ENCODE results near the gene SIN3B. TPM values are rescaled to one million over a fixed set of nuclear protein-coding genes. Genes with fewer than 3 reads are reported as not detected.

SIN3B gene
- total and polyA plus RNA-seq, 9 of the 15 experiments (the other 6 are each of a cell fraction or from before 2014, with no cell fraction given), result 0.51 to 34.2 (median 14.3) TPM

DNA sequence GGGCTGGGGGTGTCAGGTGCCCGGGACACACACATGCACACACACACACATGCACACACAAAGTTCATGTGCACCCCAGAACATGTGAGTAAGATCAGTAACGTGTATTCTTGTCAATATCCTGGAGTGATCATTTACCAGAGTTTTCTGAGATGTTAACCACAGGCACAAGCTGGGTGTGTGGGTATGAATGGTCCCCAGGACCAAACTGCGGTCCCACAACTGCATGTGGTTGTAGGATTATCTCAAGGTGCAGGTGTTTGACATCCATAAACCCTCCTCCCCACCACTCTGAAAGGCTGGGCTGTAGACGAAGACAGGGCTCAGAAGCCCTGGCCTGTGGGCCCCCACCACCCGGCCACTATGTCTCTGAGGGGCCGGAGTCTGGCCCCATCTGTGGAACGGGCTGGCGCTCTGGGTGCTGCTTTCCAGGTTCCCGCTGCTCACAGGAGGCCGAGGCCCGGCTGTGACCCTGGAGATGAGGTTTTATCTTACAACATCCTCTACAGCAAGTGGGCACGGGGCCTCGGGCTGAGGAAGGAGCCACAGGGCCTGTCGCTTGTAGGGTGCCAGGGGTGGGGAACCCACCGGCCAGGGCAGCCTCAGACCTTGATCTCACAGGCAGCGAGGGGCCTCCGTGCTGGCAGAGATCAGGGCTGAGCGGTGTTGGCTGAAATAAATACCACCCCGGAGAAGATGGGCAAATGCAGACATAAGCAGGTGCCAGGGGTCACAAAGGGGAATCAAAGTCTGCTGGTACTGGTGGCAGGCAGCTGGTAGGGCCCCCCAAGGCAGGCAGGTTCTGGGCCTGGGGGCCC is 63.9 kb downstream of the SIN3B start (continued):
- no peak for TF ChIP-seq FOXJ2 (tag; IDR thresholded peaks at IDR 0.05)
- no peak for TF ChIP-seq NFIC (IDR thresholded peaks at IDR 0.05)
- TF ChIP-seq ETV5 (CRISPR knock-in tag; IDR thresholded peaks at IDR 0.05; ENCODE audit: low read depth), result no peak
- TF ChIP-seq ZNF696 (CRISPR knock-in tag; conservative IDR thresholded peaks at IDR 0.05), result no peak
- TF ChIP-seq, protein P1, sequence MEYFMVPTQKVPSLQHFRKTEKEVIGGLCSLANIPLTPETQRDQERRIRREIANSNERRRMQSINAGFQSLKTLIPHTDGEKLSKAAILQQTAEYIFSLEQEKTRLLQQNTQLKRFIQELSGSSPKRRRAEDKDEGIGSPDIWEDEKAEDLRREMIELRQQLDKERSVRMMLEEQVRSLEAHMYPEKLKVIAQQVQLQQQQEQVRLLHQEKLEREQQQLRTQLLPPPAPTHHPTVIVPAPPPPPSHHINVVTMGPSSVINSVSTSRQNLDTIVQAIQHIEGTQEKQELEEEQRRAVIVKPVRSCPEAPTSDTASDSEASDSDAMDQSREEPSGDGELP (CRISPR knock-in tag; IDR thresholded peaks at IDR 0.05; ENCODE audit: borderline replicate concordance), result no peak
- no peak for TF ChIP-seq ARHGAP35 (IDR thresholded peaks at IDR 0.05; ENCODE audit: partially characterized antibody)
- TF ChIP-seq, protein P2, sequence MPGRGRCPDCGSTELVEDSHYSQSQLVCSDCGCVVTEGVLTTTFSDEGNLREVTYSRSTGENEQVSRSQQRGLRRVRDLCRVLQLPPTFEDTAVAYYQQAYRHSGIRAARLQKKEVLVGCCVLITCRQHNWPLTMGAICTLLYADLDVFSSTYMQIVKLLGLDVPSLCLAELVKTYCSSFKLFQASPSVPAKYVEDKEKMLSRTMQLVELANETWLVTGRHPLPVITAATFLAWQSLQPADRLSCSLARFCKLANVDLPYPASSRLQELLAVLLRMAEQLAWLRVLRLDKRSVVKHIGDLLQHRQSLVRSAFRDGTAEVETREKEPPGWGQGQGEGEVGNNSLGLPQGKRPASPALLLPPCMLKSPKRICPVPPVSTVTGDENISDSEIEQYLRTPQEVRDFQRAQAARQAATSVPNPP (IDR thresholded peaks at IDR 0.05; ENCODE audit: borderline replicate concordance, insufficient read depth, insufficient read length), result no peak
- no peak for TF ChIP-seq PBX2 (CRISPR knock-in tag; IDR thresholded peaks at IDR 0.05; ENCODE audit: low read depth)
- no peak for TF ChIP-seq PBX2 (tag; conservative IDR thresholded peaks at IDR 0.05; ENCODE audit: low read depth)
- TF ChIP-seq, protein P3, sequence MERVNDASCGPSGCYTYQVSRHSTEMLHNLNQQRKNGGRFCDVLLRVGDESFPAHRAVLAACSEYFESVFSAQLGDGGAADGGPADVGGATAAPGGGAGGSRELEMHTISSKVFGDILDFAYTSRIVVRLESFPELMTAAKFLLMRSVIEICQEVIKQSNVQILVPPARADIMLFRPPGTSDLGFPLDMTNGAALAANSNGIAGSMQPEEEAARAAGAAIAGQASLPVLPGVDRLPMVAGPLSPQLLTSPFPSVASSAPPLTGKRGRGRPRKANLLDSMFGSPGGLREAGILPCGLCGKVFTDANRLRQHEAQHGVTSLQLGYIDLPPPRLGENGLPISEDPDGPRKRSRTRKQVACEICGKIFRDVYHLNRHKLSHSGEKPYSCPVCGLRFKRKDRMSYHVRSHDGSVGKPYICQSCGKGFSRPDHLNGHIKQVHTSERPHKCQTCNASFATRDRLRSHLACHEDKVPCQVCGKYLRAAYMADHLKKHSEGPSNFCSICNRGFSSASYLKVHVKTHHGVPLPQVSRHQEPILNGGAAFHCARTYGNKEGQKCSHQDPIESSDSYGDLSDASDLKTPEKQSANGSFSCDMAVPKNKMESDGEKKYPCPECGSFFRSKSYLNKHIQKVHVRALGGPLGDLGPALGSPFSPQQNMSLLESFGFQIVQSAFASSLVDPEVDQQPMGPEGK (CRISPR knock-in tag; IDR thresholded peaks at IDR 0.05; ENCODE audit: borderline replicate concordance), result no peak
- no peak for TF ChIP-seq CSDE1 (IDR thresholded peaks at IDR 0.05)
- TF ChIP-seq, protein P4, sequence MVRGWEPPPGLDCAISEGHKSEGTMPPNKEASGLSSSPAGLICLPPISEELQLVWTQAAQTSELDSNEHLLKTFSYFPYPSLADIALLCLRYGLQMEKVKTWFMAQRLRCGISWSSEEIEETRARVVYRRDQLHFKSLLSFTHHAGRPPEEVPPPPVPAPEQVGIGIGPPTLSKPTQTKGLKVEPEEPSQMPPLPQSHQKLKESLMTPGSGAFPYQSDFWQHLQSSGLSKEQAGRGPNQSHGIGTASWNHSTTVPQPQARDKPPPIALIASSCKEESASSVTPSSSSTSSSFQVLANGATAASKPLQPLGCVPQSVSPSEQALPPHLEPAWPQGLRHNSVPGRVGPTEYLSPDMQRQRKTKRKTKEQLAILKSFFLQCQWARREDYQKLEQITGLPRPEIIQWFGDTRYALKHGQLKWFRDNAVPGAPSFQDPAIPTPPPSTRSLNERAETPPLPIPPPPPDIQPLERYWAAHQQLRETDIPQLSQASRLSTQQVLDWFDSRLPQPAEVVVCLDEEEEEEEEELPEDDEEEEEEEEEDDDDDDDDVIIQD (CRISPR knock-in tag; IDR thresholded peaks at IDR 0.05), result no peak
- 0 out of 2 replicates have a peak, but pooled peaks have one; percentile 18 for TF ChIP-seq CBX1 (IDR thresholded peaks at IDR 0.05; ENCODE audit: low read depth)
- TF ChIP-seq, protein P5, sequence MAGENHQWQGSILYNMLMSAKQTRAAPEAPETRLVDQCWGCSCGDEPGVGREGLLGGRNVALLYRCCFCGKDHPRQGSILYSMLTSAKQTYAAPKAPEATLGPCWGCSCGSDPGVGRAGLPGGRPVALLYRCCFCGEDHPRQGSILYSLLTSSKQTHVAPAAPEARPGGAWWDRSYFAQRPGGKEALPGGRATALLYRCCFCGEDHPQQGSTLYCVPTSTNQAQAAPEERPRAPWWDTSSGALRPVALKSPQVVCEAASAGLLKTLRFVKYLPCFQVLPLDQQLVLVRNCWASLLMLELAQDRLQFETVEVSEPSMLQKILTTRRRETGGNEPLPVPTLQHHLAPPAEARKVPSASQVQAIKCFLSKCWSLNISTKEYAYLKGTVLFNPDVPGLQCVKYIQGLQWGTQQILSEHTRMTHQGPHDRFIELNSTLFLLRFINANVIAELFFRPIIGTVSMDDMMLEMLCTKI (IDR thresholded peaks at IDR 0.05; ENCODE audit: partially characterized antibody), result no peak
- TF ChIP-seq SUPT5H (IDR thresholded peaks at IDR 0.05), result peak; percentile 59
- no peak for TF ChIP-seq EP300 (IDR thresholded peaks at IDR 0.05; ENCODE audit: low read length)
- TF ChIP-seq CBX5 (IDR thresholded peaks at IDR 0.05; ENCODE audit: borderline replicate concordance, low read depth), result no peak
- peak; percentile 29; the same call in 1 of the 2 replicates for TF ChIP-seq MYNN (IDR thresholded peaks at IDR 0.05)
- TF ChIP-seq MYNN (CRISPR knock-in tag; IDR thresholded peaks at IDR 0.05), result no peak
